Measurements from ENCODE around the gene TMEM190. TPM values are rescaled to one million over a fixed set of nuclear protein-coding genes. Genes with fewer than 3 reads are reported as not detected.

The TMEM190 gene
- total and polyA plus RNA-seq, 10 donors, result 0.20 TPM; not detected in 9

- Histone ChIP-seq H3K9me3 (no peaks in the 10 kb centered on the region), H3K27ac (no peak overlapping the region), H3K27me3 (replicated peaks in 1 of 7) (peaks cover 0 to 53% (median 1%) of the 10 kb centered on the region in 7 donors), H3K4me3 (no peak overlapping the region), H3K4me1 (peaks cover 0 to 12% (median 0%) of the 10 kb centered on the region in 6 donors), H3K36me3 (no peaks in the 10 kb centered on the region)
- TF ChIP-seq POLR2AphosphoS5 (IDR thresholded peaks at IDR 0.05), result no peak
- TF ChIP-seq POLR2A (IDR thresholded peaks at IDR 0.05), result no peak
- TF ChIP-seq CTCF (IDR thresholded peaks at IDR 0.05 in 8 of 11, conservative IDR thresholded peaks at IDR 0.05 in 3 of 11), result no peak
- WGBS, 5 donors, result 80 to 89% (median 85%) methylated on average over 13 of the region's 13 CpGs
- DNase-seq, result no peak
- intact Hi-C loops (cut with DNase I; ENCODE audit: low total_unique reads), result no loop called here
Measured at GRCh38 chr19:55423225-55424005, 46.8 kb downstream of the TMEM190 start.

GRCh38 chr19:55424518-55424917, 47.9 kb downstream of the TMEM190 start:
- intact Hi-C loops (cut with DNase I; ENCODE audit: low total_unique reads), result no loop called here
- TF ChIP-seq POLR2AphosphoS5 (IDR thresholded peaks at IDR 0.05) (no peak), POLR2A (IDR thresholded peaks at IDR 0.05) (no peak), CTCF (IDR thresholded peaks at IDR 0.05 in 8 of 11, conservative IDR thresholded peaks at IDR 0.05 in 3 of 11) (no peak)
- H3K27me3 ChIP-seq (replicated peaks in 1 of 7), result peaks cover 0 to 53% (median 10%) of the 10 kb centered on the region in 7 donors
- no peaks in the 10 kb centered on the region for H3K36me3 ChIP-seq
- 83 to 100% (median 89%) methylated on average over 3 of the region's 3 CpGs for WGBS, 5 donors
- H3K9me3 ChIP-seq, result no peaks in the 10 kb centered on the region
- H3K4me3 ChIP-seq, result no peak overlapping the region
- H3K27ac ChIP-seq, result no peak overlapping the region
- no peak for DNase-seq
- peaks cover 0 to 12% (median 0%) of the 10 kb centered on the region in 6 donors for H3K4me1 ChIP-seq

GRCh38 chr19:55426042-55426441, 49.4 kb downstream of the TMEM190 start:
- TF ChIP-seq CTCF (IDR thresholded peaks at IDR 0.05 in 8 of 11, conservative IDR thresholded peaks at IDR 0.05 in 3 of 11) (no peak), POLR2A (IDR thresholded peaks at IDR 0.05) (no peak), POLR2AphosphoS5 (IDR thresholded peaks at IDR 0.05) (no peak)
- Histone ChIP-seq H3K27me3 (replicated peaks in 1 of 7) (peaks cover 0 to 65% (median 14%) of the 10 kb centered on the region in 7 donors), H3K36me3 (no peaks in the 10 kb centered on the region), H3K9me3 (no peaks in the 10 kb centered on the region), H3K27ac (no peak overlapping the region), H3K4me1 (peaks cover 0 to 8% (median 0%) of the 10 kb centered on the region in 6 donors), H3K4me3 (no peak overlapping the region)
- WGBS, 5 donors, result 69 to 87% (median 74%) methylated on average over 2 of the region's 2 CpGs
- intact Hi-C loops (cut with DNase I; ENCODE audit: low total_unique reads), result no loop called here
- no peak for DNase-seq

Other genes starting within 250 kb of the TMEM190 start
- 1 to 10 TPM in 4 of 7 donors, not detected in 3; 1.3 to 5.4 (median 2.6) TPM for gene TNNT1, start 227.6 kb upstream of the TMEM190 start, total RNA-seq
- 1 to 10 TPM in 1 of 3 donors, under 1 TPM in 2; 0.26 to 6.2 (median 0.94) TPM for gene TNNT1, start 227.6 kb upstream of the TMEM190 start, polyA plus RNA-seq
- not detected for gene TNNI3, start 219.1 kb upstream of the TMEM190 start, total RNA-seq
- gene TNNI3, start 219.1 kb upstream of the TMEM190 start, polyA plus RNA-seq, result under 1 TPM; 0.15 to 0.74 (median 0.70) TPM
- 1 to 10 TPM in 2 of 7 donors, under 1 TPM in 3, not detected in 2; 0.68 to 1.1 (median 0.76) TPM for gene DNAAF3, start 210.2 kb upstream of the TMEM190 start, total RNA-seq
- under 1 TPM; 0.28 to 0.45 (median 0.36) TPM for gene DNAAF3, start 210.2 kb upstream of the TMEM190 start, polyA plus RNA-seq
- gene SYT5, start 196.5 kb upstream of the TMEM190 start, total RNA-seq, result 1 to 10 TPM in 1 of 7 donors, not detected in 6; 1.4 TPM
- gene SYT5, start 196.5 kb upstream of the TMEM190 start, polyA plus RNA-seq, result under 1 TPM; 0.06 to 0.23 (median 0.13) TPM
- 10 to 100 TPM; 36.8 to 97.9 (median 53.8) TPM for gene PTPRH, start 167.3 kb upstream of the TMEM190 start, total RNA-seq
- gene PTPRH, start 167.3 kb upstream of the TMEM190 start, polyA plus RNA-seq, result 10 to 100 TPM in 2 of 3 donors, 1 to 10 TPM in 1; 6.5 to 31.7 (median 14.9) TPM
- gene TMEM86B, start 148.1 kb upstream of the TMEM190 start, total RNA-seq, result 10 to 100 TPM in 3 of 7 donors, 1 to 10 TPM in 4; 7.5 to 11.7 (median 9.6) TPM
- 10 to 100 TPM; 11.8 to 31.5 (median 28.2) TPM for gene TMEM86B, start 148.1 kb upstream of the TMEM190 start, polyA plus RNA-seq
- 100 to 1,000 TPM; 113 to 150 (median 133) TPM for gene PPP6R1, start 117.8 kb upstream of the TMEM190 start, total RNA-seq
- gene PPP6R1, start 117.8 kb upstream of the TMEM190 start, polyA plus RNA-seq, result 10 to 100 TPM; 49.2 to 90.5 (median 65.1) TPM
- gene HSPBP1, start 96.7 kb upstream of the TMEM190 start, total RNA-seq, result 10 to 100 TPM; 14.2 to 26.8 (median 17.6) TPM
- 10 to 100 TPM; 14.2 to 27.0 (median 26.4) TPM for gene HSPBP1, start 96.7 kb upstream of the TMEM190 start, polyA plus RNA-seq
- 1 to 10 TPM in 5 of 7 donors, under 1 TPM in 2; 0.79 to 2.9 (median 1.7) TPM for gene BRSK1, start 92.8 kb upstream of the TMEM190 start, total RNA-seq
- 1 to 10 TPM in 2 of 3 donors, under 1 TPM in 1; 0.70 to 1.5 (median 1.0) TPM for gene BRSK1, start 92.8 kb upstream of the TMEM190 start, polyA plus RNA-seq
- gene TMEM150B, start 51.5 kb upstream of the TMEM190 start, total RNA-seq, result 10 to 100 TPM in 3 of 7 donors, 1 to 10 TPM in 4; 5.6 to 34.1 (median 9.9) TPM
- 1 to 10 TPM; 1.7 to 6.5 (median 4.1) TPM for gene TMEM150B, start 51.5 kb upstream of the TMEM190 start, polyA plus RNA-seq
- gene KMT5C, start 37.0 kb upstream of the TMEM190 start, total RNA-seq, result 10 to 100 TPM; 10.5 to 18.1 (median 12.8) TPM
- 10 to 100 TPM in 1 of 3 donors, 1 to 10 TPM in 2; 5.7 to 12.2 (median 7.8) TPM for gene KMT5C, start 37.0 kb upstream of the TMEM190 start, polyA plus RNA-seq
- 1 to 10 TPM in 1 of 7 donors, under 1 TPM in 4, not detected in 2; 0.30 to 1.6 (median 0.63) TPM for gene COX6B2, start 22.1 kb upstream of the TMEM190 start, total RNA-seq
- gene COX6B2, start 22.1 kb upstream of the TMEM190 start, polyA plus RNA-seq, result under 1 TPM in 2 of 3 donors, not detected in 1; 0.06 to 0.08 TPM
- gene GARIN5B, start 13.6 kb upstream of the TMEM190 start, total RNA-seq, result not detected
- gene GARIN5B, start 13.6 kb upstream of the TMEM190 start, polyA plus RNA-seq, result not detected
- under 1 TPM in 1 of 7 donors, not detected in 6; 0.23 TPM for gene IL11, start 6.4 kb upstream of the TMEM190 start, total RNA-seq
- under 1 TPM in 2 of 3 donors, not detected in 1; 0.04 to 0.06 TPM for gene IL11, start 6.4 kb upstream of the TMEM190 start, polyA plus RNA-seq
- gene TMEM238, start 7.5 kb downstream of the TMEM190 start, total RNA-seq, result 1 to 10 TPM; 3.7 to 8.8 (median 5.0) TPM
- under 1 TPM in 2 of 3 donors, not detected in 1; 0.17 to 0.32 TPM for gene TMEM238, start 7.5 kb downstream of the TMEM190 start, polyA plus RNA-seq
- gene RPL28, start 9.1 kb downstream of the TMEM190 start, total RNA-seq, result 1,000 to 10,000 TPM in 5 of 7 donors, 100 to 1,000 TPM in 2; 581 to 2,029 (median 1,447) TPM
- 1,000 to 10,000 TPM; 3,566 to 4,833 (median 4,082) TPM for gene RPL28, start 9.1 kb downstream of the TMEM190 start, polyA plus RNA-seq
- gene UBE2S, start 31.0 kb downstream of the TMEM190 start, total RNA-seq, result 10 to 100 TPM; 14.4 to 40.8 (median 23.8) TPM
- 10 to 100 TPM in 2 of 3 donors, 1 to 10 TPM in 1; 4.9 to 18.7 (median 11.8) TPM for gene UBE2S, start 31.0 kb downstream of the TMEM190 start, polyA plus RNA-seq
- under 1 TPM in 1 of 7 donors, not detected in 6; 0.27 TPM for gene SHISA7, start 66.5 kb downstream of the TMEM190 start, total RNA-seq
- gene SHISA7, start 66.5 kb downstream of the TMEM190 start, polyA plus RNA-seq, result under 1 TPM in 1 of 3 donors, not detected in 2; 0.03 TPM
- 10 to 100 TPM; 38.6 to 85.0 (median 54.5) TPM for gene ISOC2, start 84.8 kb downstream of the TMEM190 start, total RNA-seq
- gene ISOC2, start 84.8 kb downstream of the TMEM190 start, polyA plus RNA-seq, result 10 to 100 TPM; 55.6 to 98.7 (median 64.5) TPM
- gene C19orf85, start 87.9 kb downstream of the TMEM190 start, total RNA-seq, result not detected
- gene C19orf85, start 87.9 kb downstream of the TMEM190 start, polyA plus RNA-seq, result not detected
- 10 to 100 TPM in 3 of 7 donors, 1 to 10 TPM in 4; 4.4 to 13.6 (median 9.7) TPM for gene ZNF628, start 99.8 kb downstream of the TMEM190 start, total RNA-seq
- gene ZNF628, start 99.8 kb downstream of the TMEM190 start, polyA plus RNA-seq, result 1 to 10 TPM; 1.4 to 8.2 (median 1.7) TPM
- gene NAT14, start 108.4 kb downstream of the TMEM190 start, total RNA-seq, result 10 to 100 TPM in 1 of 7 donors, 1 to 10 TPM in 6; 1.9 to 10.3 (median 6.9) TPM
- 10 to 100 TPM; 13.8 to 17.7 (median 15.5) TPM for gene NAT14, start 108.4 kb downstream of the TMEM190 start, polyA plus RNA-seq
- gene SSC5D, start 111.6 kb downstream of the TMEM190 start, total RNA-seq, result 10 to 100 TPM; 11.0 to 30.6 (median 24.1) TPM
- 1 to 10 TPM in 2 of 3 donors, under 1 TPM in 1; 0.61 to 7.4 (median 2.5) TPM for gene SSC5D, start 111.6 kb downstream of the TMEM190 start, polyA plus RNA-seq
- gene SBK2, start 160.3 kb downstream of the TMEM190 start, total RNA-seq, result not detected
- gene SBK2, start 160.3 kb downstream of the TMEM190 start, polyA plus RNA-seq, result not detected
- gene SBK3, start 168.7 kb downstream of the TMEM190 start, total RNA-seq, result not detected
- not detected for gene SBK3, start 168.7 kb downstream of the TMEM190 start, polyA plus RNA-seq
- 10 to 100 TPM in 2 of 7 donors, 1 to 10 TPM in 4, under 1 TPM in 1; 0.72 to 10.6 (median 6.5) TPM for gene ZNF579, start 204.0 kb downstream of the TMEM190 start, total RNA-seq
- gene ZNF579, start 204.0 kb downstream of the TMEM190 start, polyA plus RNA-seq, result 1 to 10 TPM; 2.8 to 6.9 (median 3.4) TPM
- gene FIZ1, start 222.7 kb downstream of the TMEM190 start, total RNA-seq, result 10 to 100 TPM in 5 of 7 donors, 1 to 10 TPM in 2; 7.6 to 17.3 (median 11.4) TPM
- gene FIZ1, start 222.7 kb downstream of the TMEM190 start, polyA plus RNA-seq, result 10 to 100 TPM in 1 of 3 donors, 1 to 10 TPM in 2; 5.1 to 11.5 (median 7.8) TPM
- gene ZNF524, start 223.5 kb downstream of the TMEM190 start, total RNA-seq, result 10 to 100 TPM; 19.7 to 42.5 (median 23.9) TPM
- 10 to 100 TPM; 33.3 to 57.8 (median 39.2) TPM for gene ZNF524, start 223.5 kb downstream of the TMEM190 start, polyA plus RNA-seq
- 10 to 100 TPM; 12.2 to 23.3 (median 17.8) TPM for gene ZNF865, start 228.8 kb downstream of the TMEM190 start, total RNA-seq
- gene ZNF865, start 228.8 kb downstream of the TMEM190 start, polyA plus RNA-seq, result 10 to 100 TPM in 1 of 3 donors, 1 to 10 TPM in 2; 4.8 to 10.4 (median 5.3) TPM
- 1 to 10 TPM; 4.0 to 10.0 (median 7.1) TPM for gene ZNF784, start 247.7 kb downstream of the TMEM190 start, total RNA-seq
- 1 to 10 TPM; 3.3 to 7.6 (median 5.6) TPM for gene ZNF784, start 247.7 kb downstream of the TMEM190 start, polyA plus RNA-seq